Endothelial cell of hepatic sinusoid (primary cell): ENCODE results near the gene ADH4.
"Not testable (repeated sequence)": the region's sequence is repeated elsewhere in the genome, so short reads cannot be mapped to it uniquely, and the experiment has no call there.

Source experiments
- in situ Hi-C: cut with HindIII; loops from 2 replicates; pipeline ENCODE4 v1.10.0; 2017; ENCODE audit warnings: low sequenced_read_pairs

Gene ADH4

GRCh38 chr4:99135541-99136162 is 8.4 kb downstream of the ADH4 start:
- in situ Hi-C loops = no loop called here

- in situ Hi-C loops = no loop called here
These were observed 9.5 kb downstream of the ADH4 start for GRCh38 chr4:99134586-99134985.

GRCh38 chr4:99131378-99131777 is 12.7 kb downstream of the ADH4 start:
- in situ Hi-C loops = no loop called here

- in situ Hi-C loops = no loop called here
These were observed 17.7 kb downstream of the ADH4 start for GRCh38 chr4:99126376-99126775.

- in situ Hi-C loops = no loop called here
These were observed 23.1 kb downstream of the ADH4 start for GRCh38 chr4:99121008-99121407.

- in situ Hi-C loops = no loop called here
These were observed 23.6 kb downstream of the ADH4 start for GRCh38 chr4:99120501-99120900.

- in situ Hi-C loops = no loop called here
These were observed 26.0 kb downstream of the ADH4 start for GRCh38 chr4:99117876-99118693.

- in situ Hi-C loops = not testable (repeated sequence)
These were observed 26.8 kb downstream of the ADH4 start for GRCh38 chr4:99117122-99117841.

GRCh38 chr4:99109286-99109685 is 34.8 kb downstream of the ADH4 start:
- in situ Hi-C loops = not testable (repeated sequence)

- in situ Hi-C loops = no loop called here
These were observed 39.9 kb downstream of the ADH4 start for GRCh38 chr4:99104153-99104552.

- in situ Hi-C loops = no loop called here
These were observed 40.9 kb downstream of the ADH4 start for GRCh38 chr4:99103166-99103565.

GRCh38 chr4:99102634-99103033 is 41.5 kb downstream of the ADH4 start:
- in situ Hi-C loops = no loop called here

- in situ Hi-C loops = no loop called here
These were observed 43.2 kb downstream of the ADH4 start for GRCh38 chr4:99100876-99101275.

- in situ Hi-C loops = not testable (repeated sequence)
These were observed 44.3 kb downstream of the ADH4 start for GRCh38 chr4:99099814-99100213.

- in situ Hi-C loops = no loop called here
These were observed 44.8 kb downstream of the ADH4 start for GRCh38 chr4:99099311-99099710.

- in situ Hi-C loops = not testable (repeated sequence)
These were observed 52.3 kb downstream of the ADH4 start for GRCh38 chr4:99091841-99092240.

- in situ Hi-C loops = no loop called here
These were observed 52.9 kb downstream of the ADH4 start for GRCh38 chr4:99091216-99091575.

GRCh38 chr4:99090481-99091215 is 53.4 kb downstream of the ADH4 start:
- in situ Hi-C loops = no loop called here

- in situ Hi-C loops = no loop called here
These were observed 55.4 kb downstream of the ADH4 start, which contains the start of gene ADH5 for GRCh38 chr4:99088481-99089365. Gene ADH5, minus strand, starts transcription at chr4:99088788. Its CDS starts 88 bp downstream, at chr4:99088700.

GRCh38 chr4:99088023-99088449 is 56.1 kb downstream of the ADH4 start:
- in situ Hi-C loops = no loop called here
